HG03457 (cell line): ENCODE data around the gene ITPK1.

Experiments used
- ATAC-seq: cut with Tn5 transposase; IDR thresholded peaks from one replicate; pipeline ENCODE4 v1.9.1; 2021; ENCODE audit warnings: moderate number of reproducible peaks; ENCODE audit not compliant: unreplicated experiment

ITPK1 gene

DNA sequence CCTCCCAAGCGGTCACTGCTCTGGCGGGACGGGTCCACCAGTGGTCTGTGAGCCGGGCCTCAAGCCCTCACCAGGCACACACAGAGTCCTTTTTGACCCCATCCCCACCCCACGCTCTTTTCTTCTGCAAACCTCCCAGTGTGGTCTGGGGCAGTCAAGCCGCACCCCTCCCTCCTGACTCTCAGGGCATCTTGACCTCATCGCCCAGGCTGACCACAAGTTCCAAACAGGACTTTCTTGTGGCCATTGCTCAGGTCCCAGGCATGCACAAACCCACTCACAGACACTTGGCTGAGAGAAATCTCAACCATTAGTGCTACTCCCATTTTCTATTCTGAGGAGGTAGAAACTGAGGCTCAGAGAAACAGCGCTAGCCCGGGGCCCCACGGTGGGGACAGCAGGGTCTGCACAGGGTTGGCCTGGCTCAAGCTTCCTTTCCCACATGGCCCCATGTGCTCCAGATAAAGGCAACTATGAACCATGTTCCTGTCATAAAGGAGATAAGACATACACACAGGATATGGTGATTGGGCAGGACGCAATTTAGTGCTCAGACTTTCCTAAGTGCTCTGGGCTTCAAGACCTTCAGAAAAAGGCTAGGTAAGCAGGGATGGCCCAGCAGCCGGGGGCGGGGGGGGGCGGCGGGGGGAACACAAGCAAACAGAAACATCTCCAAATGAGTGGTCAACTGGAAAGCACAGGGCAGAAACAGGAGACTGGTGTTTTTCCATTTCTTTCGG is 69.6 kb downstream of the ITPK1 start:
- ATAC-seq, result no peak

DNA sequence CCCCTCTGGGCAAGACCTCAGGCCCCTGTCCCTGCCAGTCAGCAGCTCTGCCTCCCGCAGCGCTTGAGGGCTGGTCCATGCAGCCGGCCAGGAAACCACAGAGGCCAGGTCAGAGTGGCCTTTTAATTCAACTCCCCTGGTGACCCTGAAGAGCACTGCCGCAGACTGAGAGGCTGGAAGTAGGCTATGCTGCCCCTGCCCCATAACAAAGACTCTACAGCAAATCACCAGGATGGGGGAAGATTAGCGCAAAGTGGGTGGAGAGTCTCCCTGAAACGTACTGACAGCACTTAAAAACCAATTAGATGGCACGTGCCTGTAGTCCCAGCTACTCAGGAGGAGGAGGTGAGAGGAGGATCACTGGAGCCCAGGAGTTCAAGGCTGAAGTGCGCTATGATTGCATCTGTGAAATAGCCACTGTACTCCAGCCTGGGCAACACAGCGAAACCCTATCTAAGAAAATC is 70.5 kb downstream of the ITPK1 start:
- no peak for ATAC-seq

DNA sequence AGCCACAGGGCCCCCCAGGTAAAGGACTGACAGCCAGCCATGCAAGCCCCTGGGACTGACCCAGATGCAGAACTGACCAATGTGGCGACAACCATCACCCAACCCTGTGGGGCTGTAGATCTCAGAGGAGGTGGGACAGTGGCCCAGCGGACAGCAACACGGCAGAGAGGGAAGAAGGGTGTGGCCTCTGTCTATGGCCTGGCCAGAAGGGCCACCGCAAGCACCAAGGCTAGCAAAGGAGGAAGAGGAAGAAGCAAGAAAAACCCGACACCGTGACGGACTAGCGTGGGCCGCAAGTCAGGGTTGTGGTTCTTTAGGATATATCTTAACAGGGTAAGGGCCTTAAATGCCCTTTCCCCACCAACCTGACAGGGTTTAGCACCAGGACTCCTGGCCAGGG is 71.2 kb downstream of the ITPK1 start:
- ATAC-seq, result peak; percentile 48

DNA sequence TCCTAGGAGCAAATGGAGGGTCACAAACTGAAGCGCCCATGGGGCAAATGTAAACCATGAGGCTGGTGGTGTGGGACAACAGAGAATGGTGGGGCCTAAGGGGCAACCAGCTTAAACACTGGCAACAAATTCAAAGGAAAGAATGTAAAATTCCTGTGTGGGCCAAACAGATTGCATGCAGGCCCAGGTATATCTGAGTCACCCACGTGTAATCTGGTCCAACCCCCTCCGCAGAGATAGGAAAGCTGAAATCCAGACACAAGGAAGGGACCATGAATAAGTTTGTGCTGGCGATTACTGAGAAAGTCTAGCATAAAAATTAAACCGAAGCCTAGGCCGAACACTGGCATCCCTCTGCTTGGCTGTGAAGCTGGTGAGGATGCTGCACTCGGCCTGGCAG is 71.6 kb downstream of the ITPK1 start:
- ATAC-seq, result no peak

DNA sequence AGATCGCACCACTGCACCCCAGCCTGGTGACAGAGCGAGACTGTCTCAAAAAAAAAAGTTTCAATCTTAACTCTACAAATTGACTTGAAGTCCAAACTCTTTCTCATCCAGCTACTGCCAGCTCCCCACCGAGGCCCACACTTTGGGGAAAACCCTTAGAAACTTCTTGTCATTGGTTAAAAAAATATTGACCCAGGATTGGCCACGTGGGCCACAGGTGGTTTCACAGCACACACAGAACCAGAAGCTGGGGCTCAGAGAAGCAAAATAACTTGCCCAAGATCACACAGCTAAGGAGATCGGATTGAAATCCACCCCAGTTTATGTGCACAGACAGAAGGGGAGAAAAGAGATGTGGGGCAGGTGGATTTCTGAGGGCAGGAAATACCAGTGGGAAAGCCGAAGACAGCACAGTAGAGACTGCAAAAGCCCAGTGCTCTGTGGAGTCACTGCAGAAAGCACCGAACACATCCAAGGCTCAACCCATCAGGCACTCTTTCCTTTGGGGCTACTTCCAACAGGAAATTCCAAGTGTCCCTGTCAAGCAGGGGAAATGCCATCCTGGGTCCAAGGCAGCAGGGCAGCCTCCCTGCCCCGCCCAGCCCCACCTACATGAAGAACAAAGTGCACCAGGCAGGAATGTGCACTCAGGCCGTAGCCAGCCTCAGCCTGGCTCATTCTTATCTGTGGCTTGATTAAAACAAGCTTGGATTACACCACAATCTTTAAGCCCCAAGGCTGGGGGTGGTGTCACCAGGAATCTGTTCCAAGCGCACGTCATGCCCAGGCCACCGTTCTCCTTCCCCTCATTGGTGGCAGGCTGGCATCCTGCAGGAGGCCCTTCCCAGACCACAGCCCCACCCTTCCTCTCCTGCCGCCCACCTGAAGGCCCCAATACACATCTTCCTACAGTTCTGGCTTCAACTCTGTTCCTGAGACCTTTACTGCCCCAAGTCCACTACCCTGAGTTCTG is 72.5 kb downstream of the ITPK1 start:
- no peak for ATAC-seq

DNA sequence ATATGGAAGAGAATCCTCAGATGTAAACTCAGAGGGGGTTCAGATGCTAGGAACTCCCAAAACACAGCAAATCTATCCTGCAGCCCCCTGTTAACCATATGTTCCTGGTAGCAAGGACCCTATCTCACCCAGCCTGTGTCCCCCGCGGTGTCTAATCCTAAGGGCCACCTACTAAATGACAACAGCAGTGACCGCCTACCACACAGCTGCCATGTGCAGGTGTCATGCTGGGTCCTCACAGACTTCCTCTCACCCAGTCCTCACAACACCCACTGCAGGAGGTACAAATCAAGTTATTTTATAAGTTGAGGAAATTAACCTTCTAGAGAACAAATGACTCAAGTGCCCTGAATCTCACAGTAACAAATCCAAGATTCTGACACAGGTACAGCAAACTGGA is 73.9 kb downstream of the ITPK1 start:
- ATAC-seq, result no peak

DNA sequence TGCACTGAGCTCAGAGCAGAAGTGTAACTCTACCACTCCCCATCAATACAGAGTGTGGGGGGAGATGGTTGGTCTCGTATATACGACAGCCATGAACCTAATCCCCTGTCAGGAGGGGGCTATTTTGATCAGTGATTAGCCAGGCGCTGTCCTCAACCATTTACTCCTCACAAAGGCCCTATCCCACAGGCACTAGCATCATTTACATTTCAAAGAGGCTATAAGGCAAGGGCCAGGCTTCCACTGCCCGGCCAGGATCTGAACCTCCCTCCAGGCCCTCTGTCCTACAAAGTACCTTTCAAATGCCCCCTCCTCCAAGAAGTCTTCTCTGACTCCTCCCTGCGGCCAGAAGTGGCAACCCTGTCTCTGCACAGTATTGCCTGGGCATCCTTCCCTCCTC is 74.7 kb downstream of the ITPK1 start:
- no peak for ATAC-seq

DNA sequence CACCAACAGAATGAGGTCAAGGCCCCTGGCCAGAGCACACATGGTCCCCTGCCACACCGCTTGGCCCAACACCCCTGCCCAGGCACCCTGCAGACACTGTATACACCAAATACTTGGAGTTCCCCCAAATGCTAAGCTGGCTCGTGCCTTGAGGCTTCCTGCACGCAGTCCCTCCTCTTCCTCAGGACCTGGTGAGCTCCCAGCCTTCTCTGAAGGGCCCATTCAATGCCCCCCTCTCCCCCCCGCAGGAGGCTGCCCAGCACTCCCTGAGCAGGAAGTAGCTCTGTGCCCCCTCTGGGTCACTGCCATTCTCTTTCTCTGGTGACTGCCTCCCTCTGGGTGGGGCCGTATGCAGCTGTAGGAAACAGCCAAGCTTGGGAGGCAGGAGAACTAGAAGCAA is 75.3 kb downstream of the ITPK1 start:
- no peak for ATAC-seq

DNA sequence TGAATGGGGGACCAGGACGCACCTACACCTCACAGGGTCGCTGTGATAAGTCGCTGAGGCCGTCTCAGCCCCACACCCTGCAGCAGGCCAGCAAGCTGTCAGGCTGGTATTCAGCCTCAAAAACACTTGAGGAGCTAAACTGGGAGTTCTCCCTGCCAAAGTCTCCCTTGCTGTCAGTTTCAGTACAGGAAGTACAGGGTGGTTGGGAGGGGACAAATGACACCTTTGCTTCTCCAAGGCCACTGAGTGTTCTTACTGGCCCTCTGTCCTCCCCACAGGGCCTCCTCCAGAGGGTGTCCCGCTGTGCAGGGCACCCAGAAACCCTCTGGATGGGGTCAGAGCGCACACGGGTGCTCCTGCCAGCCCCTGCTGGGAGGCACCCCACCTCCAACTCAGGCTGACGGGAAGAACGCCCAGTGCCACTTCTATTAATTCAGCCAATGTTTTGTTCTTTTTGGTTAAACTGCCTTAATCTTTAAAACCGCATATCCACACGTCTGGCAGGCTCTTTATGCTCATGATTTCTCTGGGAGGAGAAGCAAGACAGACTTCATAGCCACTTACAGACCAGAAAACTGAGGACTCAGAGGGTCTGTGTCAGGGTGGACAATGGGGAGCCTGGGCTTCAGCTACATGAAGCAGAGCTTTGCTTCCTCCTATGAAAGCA is 75.9 kb downstream of the ITPK1 start:
- ATAC-seq, result no peak

DNA sequence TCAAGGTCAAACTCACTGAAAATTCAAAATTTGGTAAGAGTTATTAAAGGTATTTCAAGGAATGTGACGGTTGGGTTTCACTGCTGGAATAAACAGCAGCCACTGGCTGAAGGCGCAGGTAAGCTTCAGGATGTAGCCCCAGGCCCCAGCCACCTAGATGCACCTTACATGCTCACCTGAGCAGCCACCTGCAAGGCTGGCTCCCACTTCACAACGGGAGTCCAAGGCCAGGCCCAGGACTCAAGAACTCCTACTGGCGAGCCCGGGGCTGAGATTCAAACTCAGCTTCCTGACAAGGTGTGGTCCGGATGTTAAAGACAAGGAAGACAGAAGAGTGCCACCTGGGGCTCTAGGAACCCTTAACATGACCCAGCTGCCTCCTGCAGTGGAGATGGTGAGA is 78.4 kb downstream of the ITPK1 start:
- ATAC-seq, result no peak

DNA sequence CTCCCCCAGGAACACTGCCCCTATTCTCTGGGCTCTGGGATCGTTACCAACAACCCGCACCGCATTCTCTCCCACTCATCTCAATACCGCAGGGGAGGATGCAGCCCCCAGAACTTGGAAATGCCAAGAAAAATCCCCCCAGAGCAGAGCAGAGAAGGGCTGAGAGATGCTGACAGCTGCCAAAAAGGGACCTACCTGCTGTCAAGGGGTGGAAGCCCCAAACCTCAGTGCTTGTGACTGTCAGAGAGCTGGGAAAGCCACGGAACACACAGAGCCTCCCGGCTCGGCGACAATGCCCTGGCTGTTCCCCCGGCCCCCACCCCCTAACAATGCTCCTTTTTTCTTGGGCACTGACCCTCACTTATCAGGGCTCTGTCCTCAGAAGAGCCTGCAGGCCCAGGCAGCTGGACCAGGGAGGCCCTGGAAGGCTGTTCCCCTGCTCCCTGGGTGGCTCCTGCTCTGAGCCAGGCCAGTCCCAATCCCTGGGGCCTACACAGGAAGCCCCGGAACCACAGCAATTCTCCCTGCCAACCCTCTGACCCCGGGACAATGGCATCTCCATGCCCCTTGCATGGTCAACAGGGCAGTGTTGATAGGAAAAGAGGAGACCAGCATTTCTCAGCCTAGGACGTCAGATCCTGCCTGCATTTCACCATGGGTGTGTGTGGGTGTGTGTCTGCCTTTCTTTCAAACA is 78.9 kb downstream of the ITPK1 start:
- ATAC-seq, result no peak

DNA sequence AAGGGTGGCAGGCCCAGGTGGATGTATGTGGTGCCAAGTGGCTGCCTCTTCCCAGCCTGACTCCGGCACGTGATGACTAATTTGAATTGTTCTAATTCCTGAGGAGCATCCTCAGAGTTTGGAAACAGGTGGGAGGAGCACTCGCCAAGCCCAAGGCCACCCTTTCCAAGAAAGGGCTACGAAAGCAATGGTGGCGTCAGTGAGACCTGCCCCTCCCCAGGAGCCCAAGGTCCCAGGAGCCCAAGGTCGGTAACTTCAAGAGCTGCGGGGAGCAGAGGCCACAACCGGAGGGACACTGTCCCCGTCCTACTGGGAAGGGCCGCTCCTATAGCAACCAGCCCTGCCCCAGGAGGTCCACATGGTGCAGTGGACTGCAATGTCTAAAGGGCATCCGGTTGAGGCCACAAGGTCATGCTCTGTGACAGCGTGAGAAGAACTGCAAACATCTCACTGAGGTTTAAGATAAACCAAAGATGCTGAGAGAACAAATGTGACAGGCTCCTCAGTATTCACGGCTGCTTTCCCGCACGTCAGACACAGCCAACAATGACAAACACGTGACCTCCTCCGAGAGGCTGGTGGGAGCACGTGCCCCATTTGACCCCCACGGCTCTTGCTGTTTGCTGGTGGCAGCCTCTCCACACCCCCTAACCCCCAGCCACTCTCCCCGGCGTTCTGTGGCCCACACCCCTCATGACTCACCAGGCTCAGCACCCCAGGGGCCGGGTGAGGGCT is 79.6 kb downstream of the ITPK1 start:
- no peak for ATAC-seq

DNA sequence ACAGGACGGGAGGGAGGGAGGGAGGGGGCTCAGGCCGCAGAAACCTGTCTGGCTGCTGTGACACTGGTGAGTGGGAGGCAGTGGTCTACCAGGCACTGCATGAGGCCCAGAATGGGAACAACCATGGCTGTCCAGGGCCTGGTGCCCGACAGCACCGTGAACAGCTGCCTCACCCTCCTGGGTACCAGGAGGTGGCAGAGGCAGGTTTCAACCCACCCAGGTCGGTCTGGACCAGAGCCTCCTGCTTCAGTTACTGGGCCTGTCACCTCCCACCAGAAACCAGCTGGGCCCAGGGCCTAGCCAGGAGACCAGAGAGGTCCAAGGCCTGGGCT is 80.2 kb downstream of the ITPK1 start:
- ATAC-seq, result no peak

DNA sequence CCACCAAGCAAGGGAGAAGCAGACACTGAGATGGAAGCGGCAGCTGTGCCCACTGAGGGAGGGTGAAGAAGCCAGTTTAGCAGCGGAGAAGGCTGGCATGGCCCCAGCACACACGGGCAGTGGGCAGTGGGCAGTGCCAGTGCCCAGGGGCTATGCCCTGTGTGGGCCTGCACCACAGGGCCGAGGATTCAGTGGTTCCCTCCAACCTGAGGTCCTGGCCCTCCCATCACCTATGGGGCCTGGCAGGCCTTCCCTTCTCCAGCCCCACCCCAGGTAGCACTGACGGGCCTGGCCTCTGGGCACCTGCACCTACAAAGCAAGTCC is 81.1 kb downstream of the ITPK1 start:
- no peak for ATAC-seq

DNA sequence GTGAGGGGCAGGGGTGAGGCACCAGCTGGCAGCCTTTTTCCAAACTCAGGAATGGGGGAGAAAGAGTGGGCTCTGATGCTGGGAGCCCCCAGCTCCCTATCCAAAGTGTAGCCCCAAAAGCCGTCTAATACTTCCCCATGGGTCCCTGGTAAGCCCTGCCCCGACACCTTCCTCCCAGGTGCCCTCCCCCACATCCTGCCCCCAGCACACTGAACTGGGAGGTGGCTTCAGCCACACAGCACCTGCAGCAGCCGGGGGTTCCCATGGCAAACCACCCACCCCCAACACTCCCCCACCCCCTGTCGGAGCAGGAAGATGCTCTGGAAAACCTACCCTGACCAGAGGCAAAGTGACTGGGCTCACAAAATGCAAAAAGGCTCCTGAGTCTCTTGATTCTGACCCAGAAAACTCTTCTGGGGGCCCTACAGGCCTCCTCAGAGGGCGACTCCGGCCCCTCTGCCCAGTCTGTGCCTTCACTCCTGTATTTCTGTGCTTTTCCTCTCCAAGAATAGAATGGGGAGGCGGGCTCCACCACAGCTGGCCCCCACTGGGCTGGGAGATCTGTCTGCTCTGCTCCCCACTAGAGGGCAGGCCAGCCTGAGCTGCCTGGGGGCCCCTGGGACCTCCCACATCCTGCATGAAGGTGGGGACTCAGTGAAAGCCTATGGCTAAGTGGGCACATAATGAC is 81.6 kb downstream of the ITPK1 start:
- ATAC-seq, result peak; percentile 62

DNA sequence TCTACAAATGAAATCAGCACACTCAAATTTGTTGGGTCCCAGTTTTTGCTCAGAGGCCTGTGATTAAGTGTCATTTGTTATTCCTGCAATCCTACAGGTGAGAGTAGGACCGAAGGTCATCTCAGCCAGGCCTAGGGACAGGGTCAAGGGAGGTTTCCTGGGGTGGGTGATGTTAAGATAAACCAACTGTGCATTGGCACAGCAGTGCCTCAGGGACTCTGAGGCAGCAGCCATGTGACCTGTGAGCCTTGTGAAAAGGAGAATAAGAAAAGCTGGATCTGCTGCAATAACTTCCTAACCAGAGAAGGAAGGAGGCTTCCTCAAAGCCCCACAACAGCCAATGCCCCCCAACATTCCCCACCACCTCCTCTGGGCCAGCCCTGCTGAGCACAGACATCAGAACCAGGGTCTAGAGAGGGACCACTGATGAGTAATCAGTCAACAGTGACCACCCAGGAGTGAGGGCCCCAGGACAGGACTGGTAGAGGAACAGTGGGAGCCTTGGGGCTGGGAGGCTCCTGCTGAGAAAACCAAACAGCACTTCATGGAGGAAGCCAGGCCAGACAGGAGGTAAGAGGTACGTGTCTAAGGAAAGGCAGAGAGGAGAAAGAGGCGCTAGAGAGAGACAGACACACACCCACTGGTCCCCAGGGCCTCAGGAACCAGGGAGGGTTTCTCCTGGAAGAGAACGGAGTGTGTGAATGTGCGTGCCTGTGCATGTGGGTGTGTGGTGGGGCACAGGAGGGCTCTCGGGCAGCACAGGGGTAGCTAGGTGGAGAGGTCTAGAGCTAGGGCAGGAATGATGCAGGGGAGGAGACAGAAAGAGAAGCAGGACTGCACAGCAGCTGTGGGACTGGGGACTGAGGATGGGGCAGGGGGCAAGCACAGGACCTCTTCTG is 82.4 kb downstream of the ITPK1 start:
- ATAC-seq, result no peak

DNA sequence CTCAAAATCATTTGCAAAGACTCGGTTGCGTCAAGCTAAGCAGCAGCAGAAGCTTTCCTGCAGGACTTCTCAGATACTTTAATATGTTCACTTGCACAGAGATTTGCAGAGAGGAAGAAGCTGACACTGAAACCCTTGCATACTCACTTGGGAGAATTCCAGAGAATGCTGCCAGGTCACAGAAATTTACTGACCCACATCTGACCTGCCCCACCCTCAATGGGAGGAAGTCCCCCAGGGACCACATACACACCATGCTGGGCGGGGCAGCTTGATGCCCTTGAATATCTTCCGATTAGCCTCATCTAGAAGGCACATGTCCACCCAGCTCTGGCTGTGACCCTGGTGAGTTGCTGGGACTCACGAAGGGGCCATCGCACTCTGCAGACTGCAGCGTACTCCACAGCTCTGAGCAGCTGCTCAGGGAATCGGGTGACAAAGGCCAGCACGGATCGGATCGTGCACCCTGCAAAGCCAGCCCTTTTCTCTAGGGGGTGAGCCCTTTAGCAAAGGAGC is 83.2 kb downstream of the ITPK1 start:
- ATAC-seq, result no peak

DNA sequence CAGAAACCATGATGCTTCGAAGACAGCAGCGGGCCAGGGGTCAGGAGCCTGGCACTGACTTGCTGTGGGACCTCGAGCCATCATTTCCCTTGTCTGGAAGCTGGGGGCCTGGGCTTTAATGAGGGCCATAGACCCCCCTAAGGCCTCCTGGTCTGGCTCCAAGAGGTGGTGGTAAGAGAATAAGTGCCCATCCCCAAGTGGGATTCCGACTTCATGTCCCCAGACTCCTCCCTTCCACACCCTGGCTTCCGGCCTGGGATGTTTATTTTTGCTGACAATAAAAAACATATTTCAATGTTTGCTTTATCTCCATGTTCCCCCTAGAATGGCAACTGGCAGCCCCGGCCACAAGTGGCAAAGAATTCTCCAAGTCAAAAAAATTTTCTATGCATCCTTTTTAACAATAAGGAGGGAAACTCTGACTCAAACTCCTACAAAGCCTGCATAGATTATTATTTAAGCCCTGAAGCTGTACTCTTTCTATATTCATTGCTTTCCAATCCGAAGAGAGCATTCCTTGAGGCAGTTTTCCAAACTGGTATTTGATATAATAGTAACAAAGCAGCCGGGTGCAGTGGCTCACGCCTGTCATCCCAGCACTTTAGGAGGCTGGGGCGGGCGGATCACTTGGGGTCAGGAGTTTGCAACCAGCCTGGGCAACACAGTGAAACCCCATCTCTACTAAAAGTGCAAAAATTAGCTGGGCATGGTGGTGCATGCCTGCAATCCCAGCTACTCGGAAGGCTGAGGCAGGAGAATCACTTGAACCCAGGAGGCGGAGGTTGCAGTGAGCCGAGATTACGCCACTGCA is 84.0 kb downstream of the ITPK1 start:
- no peak for ATAC-seq
